ENCODE measurements around the gene NECTIN1.

- no peak for TF ChIP-seq POLR2A (IDR thresholded peaks at IDR 0.05; ENCODE audit: low read length)
- no peak for TF ChIP-seq GATA1 (IDR thresholded peaks at IDR 0.05; ENCODE audit: low read depth, low read length)
Observed at GRCh38 chr11:119626871-119627270, 102.1 kb downstream of the NECTIN1 start.
